GM12873 (cell line): Measurements from ENCODE around the gene OR52A5.

Experiments used
- CTCF ChIP-seq: IDR thresholded peaks from 2 replicates; pipeline ENCODE4 v1.5.1; 2012; ENCODE audit warnings: low read depth, mild to moderate bottlenecking, moderate library complexity, low read length, control low read depth; ENCODE audit not compliant: insufficient read depth; ENCODE audit errors: missing control alignments

Gene OR52A5

DNA sequence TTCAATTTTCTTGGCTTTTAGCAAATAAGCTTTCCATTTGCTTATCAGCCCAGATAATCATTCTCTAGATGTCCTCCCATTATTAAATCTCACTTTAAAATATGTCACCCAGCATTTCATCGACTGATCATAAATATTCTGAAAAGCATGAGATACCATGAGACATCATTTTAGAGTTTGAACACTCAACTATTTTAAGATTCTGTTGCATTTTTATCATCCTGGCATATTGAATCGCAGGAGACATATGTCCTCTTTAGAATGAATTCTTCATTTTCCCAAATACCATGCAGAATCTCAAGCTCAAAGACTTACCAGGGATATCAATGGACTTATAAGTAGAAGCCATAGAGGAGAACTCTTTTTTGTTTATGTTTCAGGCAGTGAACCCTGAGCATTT is at the start of gene OR52A5:
Gene OR52A5 (minus strand): TSS at position 361 of the 400 bp plus-strand sequence. CDS start 5,714 bp downstream, outside the sequence.
- TF ChIP-seq CTCF: no peak

DNA sequence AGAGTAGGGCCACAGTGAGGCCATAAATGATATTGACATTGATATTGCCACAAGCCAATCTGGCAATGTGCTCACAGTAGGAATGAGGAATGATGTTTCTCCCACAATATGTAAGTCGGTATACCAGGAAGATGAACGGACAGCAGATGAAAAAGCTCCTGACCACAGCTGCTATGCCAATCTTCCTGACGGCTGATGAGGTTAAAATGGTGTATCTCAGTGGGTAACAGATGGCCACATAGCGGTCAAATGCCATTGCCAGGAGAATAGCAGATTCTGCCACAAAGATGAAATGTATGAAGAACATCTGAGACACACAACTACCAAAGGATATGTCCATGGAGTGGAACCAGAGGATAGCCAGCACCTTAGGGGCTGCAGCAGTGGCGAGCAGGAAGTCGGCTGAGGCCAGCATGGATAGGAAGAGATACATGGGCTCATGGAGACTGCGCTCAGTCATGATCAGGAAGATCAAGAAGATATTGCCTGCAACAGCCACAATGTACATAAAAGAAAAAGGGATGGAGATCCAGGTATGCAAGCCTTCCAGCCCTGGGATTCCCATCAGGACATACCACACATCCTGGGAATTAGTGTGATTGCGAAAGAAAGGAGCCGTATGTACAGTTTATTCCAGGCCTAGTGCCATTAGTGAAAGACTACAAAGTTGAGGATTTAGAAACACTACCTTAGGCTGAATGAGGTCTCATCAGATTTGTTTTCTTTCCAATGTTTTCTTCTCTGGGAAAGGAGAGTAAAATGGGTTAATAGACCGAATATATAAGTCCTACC is 40.1 kb upstream of the OR52A5 start:
- no peak for TF ChIP-seq CTCF

DNA sequence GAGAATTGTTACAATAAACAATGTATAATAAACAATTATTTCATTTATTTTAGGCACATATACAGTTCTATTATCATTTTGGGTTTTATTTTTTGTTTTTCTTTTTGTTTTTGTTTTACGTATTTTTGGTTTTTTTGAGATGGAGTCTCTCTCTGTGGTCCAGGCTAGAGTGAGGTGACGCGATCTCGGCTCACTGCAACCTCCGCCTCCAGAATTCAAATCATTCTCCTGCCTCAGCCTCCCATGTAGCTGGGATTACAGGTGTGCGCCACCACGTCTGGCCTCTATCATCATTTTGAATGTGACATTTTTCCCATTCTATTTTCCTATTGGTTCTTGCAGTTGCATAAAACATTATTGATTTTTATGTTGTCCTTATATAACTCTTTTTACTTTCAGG is 36.8 kb upstream of the OR52A5 start:
- TF ChIP-seq CTCF: no peak

DNA sequence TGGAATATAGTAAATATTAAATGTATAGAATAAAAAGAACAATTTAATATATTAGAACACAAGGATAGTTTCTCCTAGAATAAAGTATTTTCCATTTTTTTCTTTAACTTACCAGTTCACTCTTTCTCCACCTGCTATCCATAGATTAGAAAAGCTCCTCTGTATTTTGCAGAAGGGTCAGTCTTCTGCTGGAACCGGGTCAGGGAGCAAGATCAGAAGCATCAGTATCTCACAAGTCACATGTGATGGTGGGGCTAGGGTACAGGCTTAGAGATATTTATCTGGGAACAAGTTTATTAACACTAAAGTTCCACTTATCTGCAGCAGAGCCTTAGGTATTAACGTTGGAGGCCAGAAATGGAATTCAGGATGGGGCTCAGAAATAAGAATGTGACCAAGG is 33.7 kb upstream of the OR52A5 start:
- TF ChIP-seq CTCF: no peak

GRCh38 chr11:5159806-5160205 is 21.6 kb upstream of the OR52A5 start:
- TF ChIP-seq CTCF: no peak

GRCh38 chr11:5154657-5155056 is 16.5 kb upstream of the OR52A5 start, which contains the start of gene OR52A1:
TSS of gene OR52A1 (minus strand) at chr11:5154757. CDS start at chr11:5152369, 2,388 bp downstream.
- TF ChIP-seq CTCF: no peak

DNA sequence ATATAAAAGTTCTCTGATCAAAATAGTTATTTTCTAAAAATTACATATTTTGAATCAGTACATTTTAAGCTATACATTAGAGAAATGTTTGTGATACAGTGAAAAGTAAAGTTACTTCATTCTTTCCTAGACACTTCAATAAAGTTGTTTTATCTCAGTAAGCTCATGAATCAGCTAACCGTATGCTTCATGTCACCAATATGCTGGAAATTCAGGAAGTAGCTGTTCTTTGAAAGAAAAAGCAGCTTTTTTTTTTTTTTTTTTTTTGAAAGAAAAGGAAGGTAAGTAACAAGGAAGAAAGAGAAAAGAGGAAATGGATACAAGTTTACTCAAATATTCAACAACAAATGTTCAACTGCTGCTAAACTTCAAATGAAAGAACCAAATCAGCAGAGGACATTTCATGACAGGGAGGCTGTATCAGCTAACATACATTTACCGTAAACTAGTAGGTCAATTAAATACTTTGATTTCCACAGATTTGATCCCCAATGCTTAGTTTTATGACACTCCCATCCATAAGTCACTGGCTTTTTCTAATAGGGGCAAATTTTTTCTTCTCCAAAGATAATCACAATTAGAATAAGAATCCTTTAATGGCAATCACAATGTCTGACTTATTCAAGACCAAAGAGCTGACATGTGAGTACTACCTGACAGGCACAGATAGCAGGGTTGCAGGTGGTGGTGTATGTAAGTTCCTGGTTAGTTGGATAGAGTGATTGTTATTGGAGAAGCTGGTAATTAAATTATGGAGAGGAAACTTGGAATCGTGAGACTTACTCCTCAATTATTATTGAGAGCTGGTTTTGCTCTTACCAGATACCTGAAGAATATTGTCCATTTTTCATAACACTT is 15.6 kb upstream of the OR52A5 start:
- no peak for TF ChIP-seq CTCF
